ENCODE results near the gene FAM168A. TPM values are rescaled to one million over a fixed set of nuclear protein-coding genes. Genes with fewer than 3 reads are reported as not detected.
A peak's percentile ranks its signal among the peaks of the same experiment; 100 is the strongest.

FAM168A gene
- total and polyA plus RNA-seq, 9 of the 15 experiments (the other 6 are each of a cell fraction or from before 2014, with no cell fraction given), result 0.44 to 7.2 (median 2.9) TPM

DNA sequence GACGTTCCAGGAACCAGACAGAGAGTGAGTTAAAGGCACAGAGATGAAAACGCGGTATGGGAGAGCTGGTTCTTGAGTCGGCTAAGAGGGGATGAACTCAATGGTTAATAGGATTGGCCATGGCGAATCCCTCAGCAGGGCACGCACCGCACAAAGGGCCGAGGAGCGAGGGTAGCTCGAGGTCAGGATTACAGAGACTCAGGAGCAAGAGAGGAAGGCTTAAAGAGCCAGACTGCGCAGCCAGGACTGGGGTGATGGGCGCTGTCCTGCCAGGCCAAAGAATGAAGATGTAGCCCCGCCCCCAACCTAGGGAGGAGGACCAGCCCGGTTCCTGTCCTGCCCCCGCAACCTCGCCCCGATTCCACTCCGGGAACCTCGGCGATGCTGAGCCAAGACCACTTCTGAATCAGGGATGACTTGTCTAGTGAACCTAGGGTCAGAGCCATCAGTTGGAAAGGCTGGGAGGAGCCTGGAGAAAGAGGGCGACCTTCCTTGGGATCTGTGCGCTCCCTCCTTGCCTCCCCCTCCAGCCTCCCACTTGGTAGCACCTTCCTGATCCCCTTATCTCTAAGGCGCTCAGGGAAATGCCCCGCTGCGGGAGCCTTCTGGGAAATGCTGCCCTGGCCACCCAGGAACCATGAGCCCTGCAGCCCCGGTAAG is 48.2 kb upstream of the FAM168A start, which contains the start of gene PLEKHB1:
Gene PLEKHB1, plus strand, starts transcription at position 610 of the 660 bp plus-strand sequence. Its CDS starts 28 bp downstream, at position 638.
- no peaks in the 10 kb centered on the region for H3K9me3 ChIP-seq (replicated peaks; ENCODE audit: control insufficient read depth, insufficient read depth, low read depth, low read length)
- no peaks in the 10 kb centered on the region for H3K79me2 ChIP-seq (ENCODE audit: control insufficient read depth, insufficient read depth, low read length)
- no peak within 1 kb of the TSS for H3K4me3 ChIP-seq
- H3K9ac ChIP-seq (ENCODE audit: insufficient read depth in 1 of 2, low read depth in 2 of 2, low read length in 2 of 2), result no peak within 1 kb of the TSS; a peak in 1 of 4 replicates
- no peaks in the 10 kb centered on the region for H4K20me1 ChIP-seq (replicated peaks; ENCODE audit: control insufficient read depth, insufficient read depth, low read length)
- no peaks in the 10 kb centered on the region for H3K36me3 ChIP-seq (ENCODE audit: control insufficient read depth, insufficient read depth, low read length)
- ChIA-PET CTCF (ENCODE audit: low intra/inter-chr PET ratio) (interaction anchor here (0.6 to 0.7 kb wide), 2 partner anchors 10 to 326 kb away, joined by 3 read pairs; no protein-coding TSS in a partner anchor), POLR2A (interaction anchor here (0.5 to 1.8 kb wide), 4 partner anchors 16 to 328 kb away, joined by 3 to 5 read pairs (median 4); no protein-coding TSS in a partner anchor)
- no peak for FAIRE-seq
- H3K4me1 ChIP-seq (replicated peaks in 1 of 2; ENCODE audit: control insufficient read depth in 2 of 2, insufficient read depth in 2 of 2, low read length in 2 of 2), result peaks cover 0 to 15% of the 10 kb centered on the region in 2 experiments; a peak in 3 of 5 replicates
- peak; percentile 22; the same call in 2 of the 3 replicates for ATAC-seq
- in situ Hi-C loops (cut with MboI), result no loop called here
- H3K9me1 ChIP-seq (ENCODE audit: control insufficient read depth, insufficient read depth, low read length), result no peaks in the 10 kb centered on the region
- peak within 1 kb of the TSS; percentile 26 for H2AFZ ChIP-seq (ENCODE audit: low read depth, low read length)
- H3K27me3 ChIP-seq (ENCODE audit: control insufficient read depth in 2 of 2, insufficient read depth in 2 of 2, low read length in 2 of 2), result peaks cover 26 to 50% of the 10 kb centered on the region in 2 experiments
- H3K27ac ChIP-seq (ENCODE audit: extremely low read depth, low read depth, low read length), result no peak within 1 kb of the TSS
- 8% methylated on average over 26 of the region's 26 CpGs for WGBS (ENCODE audit: insufficient coverage, low coverage, missing lambda C conversion rate)
- peak in 3 of 4 experiments; percentile 29 to 50 (median 50) for DNase-seq (ENCODE audit: extremely low read depth in 1 of 4, low spot score in 3 of 4)
- BruUV-seq (replicated peaks), result no TSS peak
- peak within 1 kb of the TSS; percentile 26 for H3K4me2 ChIP-seq (ENCODE audit: insufficient read depth, low read length)
- intact Hi-C loops (cut with micrococcal nuclease), result no loop called here
- TF ChIP-seq ESRRB (CRISPR knock-in tag; IDR thresholded peaks at IDR 0.05; ENCODE audit: borderline replicate concordance) (no peak), SMARCB1 (IDR thresholded peaks at IDR 0.05; ENCODE audit: insufficient read length, low read depth) (no peak), MXI1 (IDR thresholded peaks at IDR 0.05; ENCODE audit: low read depth, low read length) (no peak), ZC3H11A (IDR thresholded peaks at IDR 0.05; ENCODE audit: low read depth, low read length) (no peak), EGR1 (conservative IDR thresholded peaks at IDR 0.05) (peak; percentile 50), NRF1 (conservative IDR thresholded peaks at IDR 0.05 in 1 of 2, IDR thresholded peaks at IDR 0.05 in 1 of 2) (peak in 1 of 2 experiments; percentile 21; a peak in 1 of 4 replicates), ZNF146 (CRISPR knock-in tag; IDR thresholded peaks at IDR 0.05; ENCODE audit: unreplicated experiment) (no peak), ATF7 (IDR thresholded peaks at IDR 0.05) (peak; percentile 80), MTA1 (IDR thresholded peaks at IDR 0.05; ENCODE audit: borderline replicate concordance) (no peak), SMAD2 (IDR thresholded peaks at IDR 0.05; ENCODE audit: low read depth, low read length) (no peak), ZNF133 (CRISPR knock-in tag; IDR thresholded peaks at IDR 0.05) (no peak), ZNF311 (CRISPR knock-in tag; IDR thresholded peaks at IDR 0.05) (no peak), PTRF (tag; IDR thresholded peaks at IDR 0.05) (no peak), FOXK2 (conservative IDR thresholded peaks at IDR 0.05 in 1 of 2, IDR thresholded peaks at IDR 0.05 in 1 of 2; ENCODE audit: low read depth in 2 of 2) (0 out of 4 replicates have a peak, but pooled peaks of 1 of the 2 experiments have one; percentile 23), ZFP30 (CRISPR knock-in tag; IDR thresholded peaks at IDR 0.05; ENCODE audit: borderline replicate concordance) (no peak)
- TF ChIP-seq, protein P1, sequence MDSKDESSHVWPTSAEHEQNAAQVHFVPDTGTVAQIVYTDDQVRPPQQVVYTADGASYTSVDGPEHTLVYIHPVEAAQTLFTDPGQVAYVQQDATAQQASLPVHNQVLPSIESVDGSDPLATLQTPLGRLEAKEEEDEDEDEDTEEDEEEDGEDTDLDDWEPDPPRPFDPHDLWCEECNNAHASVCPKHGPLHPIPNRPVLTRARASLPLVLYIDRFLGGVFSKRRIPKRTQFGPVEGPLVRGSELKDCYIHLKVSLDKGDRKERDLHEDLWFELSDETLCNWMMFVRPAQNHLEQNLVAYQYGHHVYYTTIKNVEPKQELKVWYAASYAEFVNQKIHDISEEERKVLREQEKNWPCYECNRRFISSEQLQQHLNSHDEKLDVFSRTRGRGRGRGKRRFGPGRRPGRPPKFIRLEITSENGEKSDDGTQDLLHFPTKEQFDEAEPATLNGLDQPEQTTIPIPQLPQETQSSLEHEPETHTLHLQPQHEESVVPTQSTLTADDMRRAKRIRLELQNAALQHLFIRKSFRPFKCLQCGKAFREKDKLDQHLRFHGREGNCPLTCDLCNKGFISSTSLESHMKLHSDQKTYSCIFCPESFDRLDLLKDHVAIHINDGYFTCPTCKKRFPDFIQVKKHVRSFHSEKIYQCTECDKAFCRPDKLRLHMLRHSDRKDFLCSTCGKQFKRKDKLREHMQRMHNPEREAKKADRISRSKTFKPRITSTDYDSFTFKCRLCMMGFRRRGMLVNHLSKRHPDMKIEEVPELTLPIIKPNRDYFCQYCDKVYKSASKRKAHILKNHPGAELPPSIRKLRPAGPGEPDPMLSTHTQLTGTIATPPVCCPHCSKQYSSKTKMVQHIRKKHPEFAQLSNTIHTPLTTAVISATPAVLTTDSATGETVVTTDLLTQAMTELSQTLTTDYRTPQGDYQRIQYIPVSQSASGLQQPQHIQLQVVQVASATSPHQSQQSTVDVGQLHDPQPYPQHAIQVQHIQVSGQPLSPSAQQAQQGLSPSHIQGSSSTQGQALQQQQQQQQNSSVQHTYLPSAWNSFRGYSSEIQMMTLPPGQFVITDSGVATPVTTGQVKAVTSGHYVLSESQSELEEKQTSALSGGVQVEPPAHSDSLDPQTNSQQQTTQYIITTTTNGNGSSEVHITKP (IDR thresholded peaks at IDR 0.05; ENCODE audit: partially characterized antibody), result peak; percentile 95
- TF ChIP-seq, protein P2, sequence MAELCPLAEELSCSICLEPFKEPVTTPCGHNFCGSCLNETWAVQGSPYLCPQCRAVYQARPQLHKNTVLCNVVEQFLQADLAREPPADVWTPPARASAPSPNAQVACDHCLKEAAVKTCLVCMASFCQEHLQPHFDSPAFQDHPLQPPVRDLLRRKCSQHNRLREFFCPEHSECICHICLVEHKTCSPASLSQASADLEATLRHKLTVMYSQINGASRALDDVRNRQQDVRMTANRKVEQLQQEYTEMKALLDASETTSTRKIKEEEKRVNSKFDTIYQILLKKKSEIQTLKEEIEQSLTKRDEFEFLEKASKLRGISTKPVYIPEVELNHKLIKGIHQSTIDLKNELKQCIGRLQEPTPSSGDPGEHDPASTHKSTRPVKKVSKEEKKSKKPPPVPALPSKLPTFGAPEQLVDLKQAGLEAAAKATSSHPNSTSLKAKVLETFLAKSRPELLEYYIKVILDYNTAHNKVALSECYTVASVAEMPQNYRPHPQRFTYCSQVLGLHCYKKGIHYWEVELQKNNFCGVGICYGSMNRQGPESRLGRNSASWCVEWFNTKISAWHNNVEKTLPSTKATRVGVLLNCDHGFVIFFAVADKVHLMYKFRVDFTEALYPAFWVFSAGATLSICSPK (IDR thresholded peaks at IDR 0.05; ENCODE audit: borderline replicate concordance), result no peak
